Measurements from ENCODE around the gene UTP11.

UTP11 gene

GRCh38 chr1:38052750-38053415 lies 40.3 kb downstream of the UTP11 start:
- peaks cover 0 to 17% of the 10 kb centered on the region in 2 donors for H3K27me3 Mint-ChIP-seq
- H3K36me3 Mint-ChIP-seq (ENCODE audit: insufficient read depth), result no peaks in the 10 kb centered on the region
- no peaks in the 10 kb centered on the region for H3K9me3 Mint-ChIP-seq
- DNase-seq (no peak), ATAC-seq (replicated peaks) (peak; percentile 87)
- peaks cover 8 to 14% of the 10 kb centered on the region in 2 donors for H3K4me1 Mint-ChIP-seq (ENCODE audit: low read depth in 2 of 2)
- peak overlapping the region; percentile 53 to 62 for H3K27ac Mint-ChIP-seq
- no peak overlapping the region for H3K4me3 Mint-ChIP-seq

- Mint-ChIP-seq H3K4me1 (ENCODE audit: low read depth in 2 of 2) (peaks cover 8 to 14% of the 10 kb centered on the region in 2 donors), H3K4me3 (no peak overlapping the region), H3K36me3 (ENCODE audit: insufficient read depth) (no peaks in the 10 kb centered on the region), H3K9me3 (no peaks in the 10 kb centered on the region), H3K27ac (peak overlapping the region in 1 of 2 donors; percentile 62), H3K27me3 (peaks cover 0 to 22% of the 10 kb centered on the region in 2 donors)
- no peak for DNase-seq
- peak; percentile 14 for ATAC-seq (replicated peaks)
These were observed 41.0 kb downstream of the UTP11 start for GRCh38 chr1:38053416-38054091.

DNA sequence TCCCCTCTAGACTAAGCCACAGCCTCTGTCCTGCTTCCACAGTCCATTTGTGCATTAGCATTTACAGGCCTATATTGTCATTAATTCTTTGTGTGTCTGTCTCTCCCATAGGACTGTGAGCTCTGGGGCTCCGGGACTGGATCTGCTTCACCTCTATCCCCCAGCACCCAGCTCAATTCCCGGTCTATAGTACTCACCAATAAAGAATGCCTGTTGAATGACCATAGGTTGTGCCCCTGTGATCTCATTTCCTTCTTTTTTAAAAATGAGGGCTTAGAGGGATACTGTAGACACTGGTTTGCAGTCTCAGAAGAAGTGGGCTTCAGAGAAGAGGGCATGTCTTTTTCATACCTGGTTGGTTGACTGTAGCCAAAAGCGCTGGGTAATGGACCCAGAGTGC lies 42.9 kb downstream of the UTP11 start:
- H3K4me1 Mint-ChIP-seq (ENCODE audit: low read depth in 2 of 2), result peaks cover 8 to 14% of the 10 kb centered on the region in 2 donors
- H3K27me3 Mint-ChIP-seq, result peaks cover 0 to 40% of the 10 kb centered on the region in 2 donors
- DNase-seq (no peak), ATAC-seq (replicated peaks) (no peak)
- no peaks in the 10 kb centered on the region for H3K36me3 Mint-ChIP-seq (ENCODE audit: insufficient read depth)
- H3K9me3 Mint-ChIP-seq, result no peaks in the 10 kb centered on the region
- no peak overlapping the region for H3K4me3 Mint-ChIP-seq
- H3K27ac Mint-ChIP-seq, result peak overlapping the region in 1 of 2 donors; percentile 21

GRCh38 chr1:38055965-38056364 lies 43.4 kb downstream of the UTP11 start:
- H3K27me3 Mint-ChIP-seq, result peaks cover 0 to 46% of the 10 kb centered on the region in 2 donors

DNA sequence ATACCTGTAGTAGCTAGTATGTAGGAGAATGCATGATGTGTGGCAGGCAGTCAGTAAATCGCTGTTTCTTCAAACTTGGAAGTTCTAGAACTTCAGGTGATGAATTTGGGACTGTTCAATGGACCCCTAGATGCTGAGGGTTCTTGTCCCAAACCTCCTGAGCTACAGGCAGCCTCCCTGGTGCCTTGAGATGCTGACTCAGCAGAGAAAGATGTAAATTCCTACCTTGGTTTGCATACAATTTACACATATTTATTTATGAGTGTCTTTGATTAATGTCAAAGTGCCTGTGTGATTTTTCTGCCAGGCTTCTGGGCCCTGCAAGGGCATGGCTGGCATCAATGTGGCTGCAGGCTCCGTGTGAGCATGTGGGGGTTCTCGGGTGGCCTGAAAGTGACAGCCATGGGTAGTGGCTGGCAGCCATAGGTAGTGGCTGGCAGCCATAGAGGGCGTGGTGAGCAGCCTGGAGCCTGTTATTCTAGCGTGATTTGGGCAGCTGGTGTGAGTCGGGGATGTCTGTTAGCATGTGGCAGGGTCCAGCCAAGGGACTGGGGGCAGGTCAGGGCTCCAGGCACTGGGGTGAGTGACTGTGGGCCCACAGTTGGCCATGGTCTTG lies 47.2 kb downstream of the UTP11 start:
- no peaks in the 10 kb centered on the region for H3K36me3 Mint-ChIP-seq (ENCODE audit: insufficient read depth)
- no peak for ATAC-seq (replicated peaks)
- H3K27ac Mint-ChIP-seq, result no peak overlapping the region
- H3K27me3 Mint-ChIP-seq, result peaks cover 0 to 53% of the 10 kb centered on the region in 2 donors
- H3K4me1 Mint-ChIP-seq (ENCODE audit: low read depth in 2 of 2), result no peaks in the 10 kb centered on the region
- no peak for DNase-seq
- no peaks in the 10 kb centered on the region for H3K9me3 Mint-ChIP-seq
- H3K4me3 Mint-ChIP-seq, result no peak overlapping the region

More at GRCh38 chr1:38055965-38056364, 43.4 kb downstream of the UTP11 start:
- no peak for ATAC-seq (replicated peaks)
- Mint-ChIP-seq H3K4me3 (no peak overlapping the region), H3K9me3 (no peaks in the 10 kb centered on the region), H3K36me3 (ENCODE audit: insufficient read depth) (no peaks in the 10 kb centered on the region), H3K4me1 (ENCODE audit: low read depth in 2 of 2) (peaks cover 8 to 14% of the 10 kb centered on the region in 2 donors), H3K27ac (no peak overlapping the region)
- DNase-seq, result no peak

DNA sequence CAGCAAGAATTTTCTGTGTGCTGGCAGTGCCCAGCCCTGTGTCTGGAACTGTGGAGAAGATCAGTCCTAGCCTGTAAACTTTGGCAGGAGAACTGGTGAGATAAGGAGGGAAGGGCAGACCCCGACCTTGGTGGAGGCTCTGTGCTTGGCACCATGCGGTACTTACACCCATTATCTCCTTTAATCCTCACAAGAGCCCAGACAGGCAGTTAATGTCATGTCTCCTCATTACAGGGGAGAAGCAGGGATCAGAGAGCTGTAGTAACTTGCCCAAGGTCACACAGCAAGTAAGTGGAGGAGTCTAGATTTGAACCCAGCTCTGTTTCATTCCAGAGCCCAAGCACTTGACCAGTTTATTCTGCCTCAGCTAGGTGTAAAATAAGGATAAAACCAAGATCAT lies 48.0 kb downstream of the UTP11 start:
- Mint-ChIP-seq H3K9me3 (no peaks in the 10 kb centered on the region), H3K36me3 (ENCODE audit: insufficient read depth) (no peaks in the 10 kb centered on the region), H3K27me3 (peaks cover 0 to 45% of the 10 kb centered on the region in 2 donors), H3K4me3 (no peak overlapping the region), H3K4me1 (ENCODE audit: low read depth in 2 of 2) (no peaks in the 10 kb centered on the region), H3K27ac (no peak overlapping the region)
- DNase-seq, result no peak
- no peak for ATAC-seq (replicated peaks)

- DNase-seq (no peak), ATAC-seq (replicated peaks) (no peak)
- Mint-ChIP-seq H3K4me1 (ENCODE audit: low read depth in 2 of 2) (no peaks in the 10 kb centered on the region), H3K27me3 (peaks cover 0 to 43% of the 10 kb centered on the region in 2 donors), H3K36me3 (ENCODE audit: insufficient read depth) (no peaks in the 10 kb centered on the region), H3K9me3 (no peaks in the 10 kb centered on the region), H3K4me3 (no peak overlapping the region), H3K27ac (no peak overlapping the region)
These were observed 48.8 kb downstream of the UTP11 start for GRCh38 chr1:38061290-38061689.

DNA sequence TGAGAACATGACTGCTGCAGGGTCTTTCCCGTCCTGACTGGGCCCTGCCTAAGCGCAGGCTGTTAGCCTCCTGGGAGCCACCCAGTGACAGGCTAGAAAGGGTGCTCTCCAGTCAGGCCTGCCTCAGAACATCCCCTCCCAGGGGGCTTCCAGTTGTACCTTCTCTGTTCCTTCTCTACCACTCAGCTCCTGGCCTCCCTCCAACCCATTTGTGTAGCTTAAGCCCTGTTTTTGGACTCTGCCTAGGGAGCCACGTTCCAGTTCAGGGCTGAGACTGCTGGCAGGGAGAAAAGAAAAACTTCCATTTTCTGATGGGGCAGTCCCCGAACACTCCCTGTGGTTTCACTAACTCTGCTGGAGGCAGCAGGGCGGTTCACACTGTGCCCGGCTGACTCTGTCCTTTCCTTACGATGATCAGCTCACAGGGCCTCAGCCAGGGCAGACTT lies 49.4 kb downstream of the UTP11 start:
- ATAC-seq (replicated peaks), result no peak
- Mint-ChIP-seq H3K27ac (no peak overlapping the region), H3K4me3 (no peak overlapping the region), H3K4me1 (ENCODE audit: low read depth in 2 of 2) (no peaks in the 10 kb centered on the region), H3K27me3 (peaks cover 0 to 43% of the 10 kb centered on the region in 2 donors), H3K36me3 (ENCODE audit: insufficient read depth) (no peaks in the 10 kb centered on the region), H3K9me3 (no peaks in the 10 kb centered on the region)
- DNase-seq, result no peak

- Mint-ChIP-seq H3K9me3 (no peaks in the 10 kb centered on the region), H3K27me3 (peaks cover 3 to 50% of the 10 kb centered on the region in 2 donors), H3K36me3 (ENCODE audit: insufficient read depth) (no peaks in the 10 kb centered on the region), H3K27ac (no peak overlapping the region), H3K4me3 (no peak overlapping the region), H3K4me1 (ENCODE audit: low read depth in 2 of 2) (no peaks in the 10 kb centered on the region)
- ATAC-seq (replicated peaks), result no peak
- no peak for DNase-seq
These were observed 50.1 kb downstream of the UTP11 start for GRCh38 chr1:38062361-38063288.

GRCh38 chr1:38063616-38064015 lies 51.1 kb downstream of the UTP11 start:
- no peak for DNase-seq
- Mint-ChIP-seq H3K27me3 (peaks cover 7 to 55% of the 10 kb centered on the region in 2 donors), H3K4me3 (no peak overlapping the region), H3K27ac (no peak overlapping the region), H3K9me3 (no peaks in the 10 kb centered on the region), H3K36me3 (ENCODE audit: insufficient read depth) (no peaks in the 10 kb centered on the region), H3K4me1 (ENCODE audit: low read depth in 2 of 2) (no peaks in the 10 kb centered on the region)
- ATAC-seq (replicated peaks), result no peak

- H3K27ac Mint-ChIP-seq, result no peak overlapping the region
- no peaks in the 10 kb centered on the region for H3K36me3 Mint-ChIP-seq (ENCODE audit: insufficient read depth)
- no peaks in the 10 kb centered on the region for H3K4me1 Mint-ChIP-seq (ENCODE audit: low read depth in 2 of 2)
- peaks cover 7 to 55% of the 10 kb centered on the region in 2 donors for H3K27me3 Mint-ChIP-seq
- no peak overlapping the region for H3K4me3 Mint-ChIP-seq
- DNase-seq (no peak), ATAC-seq (replicated peaks) (no peak)
- no peaks in the 10 kb centered on the region for H3K9me3 Mint-ChIP-seq
These were observed 51.8 kb downstream of the UTP11 start for GRCh38 chr1:38064197-38064903.

GRCh38 chr1:38068220-38068979 lies 55.9 kb downstream of the UTP11 start:
- DNase-seq (no peak), ATAC-seq (replicated peaks) (no peak)
- peaks cover 39 to 65% of the 10 kb centered on the region in 2 donors for H3K27me3 Mint-ChIP-seq
- H3K27ac Mint-ChIP-seq, result no peak overlapping the region
- no peaks in the 10 kb centered on the region for H3K36me3 Mint-ChIP-seq (ENCODE audit: insufficient read depth)
- peaks cover 0 to 3% of the 10 kb centered on the region in 2 donors for H3K4me1 Mint-ChIP-seq (ENCODE audit: low read depth in 2 of 2)
- H3K4me3 Mint-ChIP-seq, result no peak overlapping the region
- H3K9me3 Mint-ChIP-seq, result no peaks in the 10 kb centered on the region
